PC-9 (cell line): ENCODE measurements around the gene CDH11. TPM values are rescaled to one million over a fixed set of nuclear protein-coding genes. Genes with fewer than 3 reads are reported as not detected.

Experiments used
- BruUV-seq: library from RNA; stranded (reverse); fragments of 400-500 nt; replicated peaks from 2 replicates; lab custom pipeline; 2021; lab: Mats Ljungman, UMichigan
- CTCF ChIA-PET: fragments of 300-600 bp; sonication (Branson Sonifier 250); formaldehyde crosslinking; loops from one replicate; lab custom pipeline; 2022; ENCODE audit warnings: antibody characterized with exemption; lab: Charles Lee
- POLR2A ChIA-PET: fragments of 300-600 bp; sonication (Branson Sonifier 250); formaldehyde crosslinking; loops from one replicate; lab custom pipeline; 2022; ENCODE audit warnings: antibody characterized with exemption; ENCODE audit not compliant: unreplicated experiment; lab: Charles Lee
- DNase-seq, 2 experiments: peaks; one replicate each; pipeline versions ENCODE4 v3.0.0 to v3.0.0-alpha.2; 2015 to 2022; ENCODE audit warnings: mixed read lengths in 1 of 2
- H2AFZ ChIP-seq: fragments of 200-600 bp; sonication (generic); 2 replicates; pipeline ENCODE4 v1.8.1; 2017; ENCODE audit warnings: antibody characterized with exemption
- H3F3A ChIP-seq: fragments of 200-600 bp; sonication (generic); 2 replicates; pipeline ENCODE4 v1.8.1; 2017; ENCODE audit warnings: antibody characterized with exemption, mild to moderate bottlenecking, low read depth; ENCODE audit not compliant: insufficient read depth
- H3K27ac ChIP-seq: fragments of 200-600 bp; sonication (generic); 2 replicates; pipeline ENCODE4 v1.6.1; 2016; ENCODE audit warnings: mixed run types
- H3K27me3 ChIP-seq: fragments of 200-600 bp; sonication (generic); 2 replicates; pipeline ENCODE4 v1.6.1; 2016; ENCODE audit warnings: low read depth, mixed run types; ENCODE audit not compliant: insufficient read depth
- H3K36me3 ChIP-seq: fragments of 200-600 bp; sonication (generic); 2 replicates; pipeline ENCODE4 v1.6.1; 2016; ENCODE audit warnings: low read depth, mixed run types
- H3K4me1 ChIP-seq: fragments of 200-600 bp; sonication (generic); replicated peaks from 2 replicates; pipeline ENCODE4 v1.6.1; 2016; ENCODE audit warnings: mixed run types; ENCODE audit not compliant: insufficient read depth
- H3K4me2 ChIP-seq: fragments of 200-600 bp; sonication (generic); 2 replicates; pipeline ENCODE4 v1.6.1; 2017; ENCODE audit warnings: mixed run types
- H3K4me3 ChIP-seq: fragments of 200-600 bp; sonication (generic); 2 replicates; pipeline ENCODE4 v1.6.1; 2016; ENCODE audit warnings: mixed run types
- H3K79me2 ChIP-seq: fragments of 200-600 bp; sonication (generic); 2 replicates; pipeline ENCODE4 v1.6.1; 2017; ENCODE audit warnings: low read depth, mixed run types
- H3K9me2 ChIP-seq: fragments of 200-600 bp; sonication (generic); 2 replicates; pipeline ENCODE4 v1.8.1; 2017; ENCODE audit warnings: mild to moderate bottlenecking; ENCODE audit not compliant: insufficient read depth
- H3K9me3 ChIP-seq: fragments of 200-600 bp; sonication (generic); 2 replicates; pipeline ENCODE4 v1.8.1; 2016; ENCODE audit warnings: low read depth; ENCODE audit not compliant: insufficient read depth
- H4K20me1 ChIP-seq: fragments of 200-600 bp; sonication (generic); 2 replicates; pipeline ENCODE4 v1.8.1; 2017; ENCODE audit not compliant: insufficient read depth
- EZH2 ChIP-seq: fragments of 200-600 bp; sonication (generic); IDR thresholded peaks from 2 replicates; pipeline ENCODE4 v1.8.0; 2017; ENCODE audit warnings: antibody characterized with exemption, low read depth
- intact Hi-C: fragments of 100-400 bp; cut with micrococcal nuclease; formaldehyde crosslinking; loops from one replicate; pipeline ENCODE4 v1.10.0; 2022; ENCODE audit not compliant: unreplicated experiment
- total RNA-seq: library from RNA; stranded (reverse); gene quantifications from 2 replicates; pipeline ENCODE4 v1.2.3, GENCODE V29; 2021
- TF ChIP-seq, protein P1 (sequence below): fragments of 200-600 bp; sonication (generic); conservative IDR thresholded peaks from 2 replicates; pipeline ENCODE4 v1.6.1; 2017; ENCODE audit warnings: mixed run types, antibody characterized with exemption, mild to moderate bottlenecking, moderate library complexity

CDH11 gene
- total RNA-seq, 1 experiment from 2014 or later: not detected

DNA sequence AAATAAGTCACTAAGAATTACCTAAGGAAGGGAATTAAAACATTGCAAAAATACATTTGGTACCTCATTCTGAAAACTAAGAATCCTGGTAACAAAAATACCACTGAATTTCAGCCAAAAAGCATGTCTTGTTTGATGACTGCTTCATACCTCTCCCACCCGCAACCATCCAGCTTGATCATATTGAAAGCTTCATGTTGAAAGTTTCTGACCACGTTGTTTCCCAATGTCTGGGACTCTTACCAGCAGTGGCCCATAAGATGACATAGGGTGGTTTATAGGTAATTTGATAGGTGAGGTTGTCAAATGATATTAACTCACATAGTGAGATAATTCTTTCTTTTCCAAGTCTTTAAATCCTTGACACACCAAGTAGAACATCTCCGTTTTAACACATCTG lies 139.3 kb downstream of the CDH11 start:
- BruUV-seq: no TSS peak
- Histone ChIP-seq H3K9me2 (no peaks in the 10 kb centered on the region), H3K4me3 (no peak overlapping the region), H3K27me3 (peaks cover 6% of the 10 kb centered on the region; the same call in 1 of the 2 replicates), H3K36me3 (no peaks in the 10 kb centered on the region), H2AFZ (no peak overlapping the region), H3K27ac (no peak overlapping the region), H3F3A (no peaks in the 10 kb centered on the region), H3K4me2 (no peak overlapping the region), H4K20me1 (no peaks in the 10 kb centered on the region; the same call in 1 of the 2 replicates), H3K4me1 (no peaks in the 10 kb centered on the region), H3K79me2 (no peaks in the 10 kb centered on the region), H3K9me3 (no peaks in the 10 kb centered on the region)
- TF ChIP-seq, protein P1, sequence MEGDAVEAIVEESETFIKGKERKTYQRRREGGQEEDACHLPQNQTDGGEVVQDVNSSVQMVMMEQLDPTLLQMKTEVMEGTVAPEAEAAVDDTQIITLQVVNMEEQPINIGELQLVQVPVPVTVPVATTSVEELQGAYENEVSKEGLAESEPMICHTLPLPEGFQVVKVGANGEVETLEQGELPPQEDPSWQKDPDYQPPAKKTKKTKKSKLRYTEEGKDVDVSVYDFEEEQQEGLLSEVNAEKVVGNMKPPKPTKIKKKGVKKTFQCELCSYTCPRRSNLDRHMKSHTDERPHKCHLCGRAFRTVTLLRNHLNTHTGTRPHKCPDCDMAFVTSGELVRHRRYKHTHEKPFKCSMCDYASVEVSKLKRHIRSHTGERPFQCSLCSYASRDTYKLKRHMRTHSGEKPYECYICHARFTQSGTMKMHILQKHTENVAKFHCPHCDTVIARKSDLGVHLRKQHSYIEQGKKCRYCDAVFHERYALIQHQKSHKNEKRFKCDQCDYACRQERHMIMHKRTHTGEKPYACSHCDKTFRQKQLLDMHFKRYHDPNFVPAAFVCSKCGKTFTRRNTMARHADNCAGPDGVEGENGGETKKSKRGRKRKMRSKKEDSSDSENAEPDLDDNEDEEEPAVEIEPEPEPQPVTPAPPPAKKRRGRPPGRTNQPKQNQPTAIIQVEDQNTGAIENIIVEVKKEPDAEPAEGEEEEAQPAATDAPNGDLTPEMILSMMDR: no peak
- no peak for TF ChIP-seq EZH2
- no peak for DNase-seq
- intact Hi-C loops: no loop called here
- ChIA-PET CTCF (no interaction called here), POLR2A (no interaction called here)

DNA sequence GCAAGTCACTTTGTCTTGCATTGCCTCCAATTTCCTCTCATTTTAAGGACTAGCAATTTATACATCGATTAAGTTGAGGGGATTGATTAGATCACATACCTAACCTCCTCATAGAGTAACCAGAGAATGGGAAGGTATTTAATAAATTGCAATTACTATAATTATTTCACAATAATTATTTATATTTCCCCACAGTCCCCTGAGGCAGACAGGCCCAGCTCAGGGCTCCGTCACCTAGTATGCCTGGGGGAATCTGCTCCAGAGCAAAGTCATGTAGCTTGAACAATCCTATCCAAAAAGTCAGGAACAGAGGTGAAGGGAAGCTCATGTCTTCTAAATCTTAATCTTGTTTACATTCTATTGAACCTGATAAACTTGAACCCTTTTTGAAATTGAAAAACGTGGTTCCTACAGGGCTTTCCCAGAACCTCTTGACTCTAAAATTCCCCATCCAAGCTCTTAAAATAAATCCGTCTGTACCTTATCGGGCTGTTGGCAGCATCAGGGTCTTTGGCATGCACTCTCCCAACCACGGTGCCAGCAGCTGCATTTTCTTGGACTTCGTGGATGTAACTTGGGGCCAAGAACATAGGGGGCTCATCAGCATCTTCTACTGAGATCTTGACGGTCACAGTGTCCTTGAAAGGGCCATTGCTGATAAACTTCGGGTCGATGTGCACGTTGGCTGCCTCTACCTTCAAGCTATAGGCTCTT lies 140.1 kb downstream of the CDH11 start:
- H3K4me1 ChIP-seq: no peaks in the 10 kb centered on the region
- no peaks in the 10 kb centered on the region; the same call in 1 of the 2 replicates for H4K20me1 ChIP-seq
- intact Hi-C loops: no loop called here
- no peaks in the 10 kb centered on the region for H3K79me2 ChIP-seq
- no peaks in the 10 kb centered on the region for H3K9me2 ChIP-seq
- H3K27me3 ChIP-seq: no peaks in the 10 kb centered on the region
- DNase-seq: no peak
- no peaks in the 10 kb centered on the region for H3K9me3 ChIP-seq
- TF ChIP-seq, protein P1: no peak
- no peak for TF ChIP-seq EZH2
- no peaks in the 10 kb centered on the region for H3F3A ChIP-seq
- no TSS peak for BruUV-seq
- H3K27ac ChIP-seq: no peak overlapping the region
- ChIA-PET POLR2A (no interaction called here), CTCF (no interaction called here)
- 0 out of 2 replicates have a peak overlapping the region, but pooled peaks have one; percentile 67 for H2AFZ ChIP-seq
- H3K4me2 ChIP-seq: no peak overlapping the region
- H3K36me3 ChIP-seq: no peaks in the 10 kb centered on the region
- no peak overlapping the region for H3K4me3 ChIP-seq

DNA sequence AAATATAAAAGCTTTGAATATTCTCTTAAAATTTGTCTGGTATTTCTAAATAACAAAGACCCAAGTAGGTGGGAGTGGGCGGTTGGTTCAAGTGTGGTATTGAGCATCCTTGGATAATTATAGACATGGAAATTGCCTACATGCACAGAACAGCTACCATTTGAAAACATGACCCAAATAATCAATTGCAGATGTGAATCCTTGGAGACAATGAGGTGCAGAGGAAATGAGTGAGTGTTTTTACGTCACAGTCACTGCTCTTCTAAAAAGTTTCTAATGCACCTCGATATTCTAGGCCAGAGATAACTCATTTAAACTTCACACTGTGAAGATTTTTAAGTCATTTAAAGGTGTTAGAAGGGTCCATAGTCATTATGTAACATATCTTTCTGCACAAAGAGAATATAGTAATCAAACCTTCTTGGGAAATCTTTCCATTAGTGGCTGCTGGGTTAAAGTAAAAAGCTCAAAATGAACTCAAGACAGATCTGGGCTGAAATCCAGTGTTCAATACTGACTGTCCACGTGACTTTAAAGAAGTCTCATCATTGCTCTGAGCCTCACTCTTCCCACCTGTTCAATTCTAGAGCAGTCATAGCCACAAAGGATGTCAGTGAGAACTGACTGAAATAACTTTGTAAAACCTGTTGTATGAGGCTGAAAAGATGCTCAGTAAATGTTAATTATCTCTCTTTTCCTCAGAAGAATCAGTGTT lies 144.5 kb downstream of the CDH11 start:
- ChIA-PET CTCF (no interaction called here), POLR2A (no interaction called here)
- Histone ChIP-seq H3K27ac (no peak overlapping the region), H2AFZ (no peak overlapping the region), H3K36me3 (no peaks in the 10 kb centered on the region), H3K9me2 (no peaks in the 10 kb centered on the region), H3F3A (no peaks in the 10 kb centered on the region), H3K4me2 (no peak overlapping the region), H3K79me2 (no peaks in the 10 kb centered on the region), H3K4me1 (no peaks in the 10 kb centered on the region), H4K20me1 (no peaks in the 10 kb centered on the region), H3K4me3 (no peak overlapping the region), H3K9me3 (no peaks in the 10 kb centered on the region), H3K27me3 (no peaks in the 10 kb centered on the region; the same call in 1 of the 2 replicates)
- no peak for DNase-seq
- TF ChIP-seq, protein P1: no peak
- no TSS peak for BruUV-seq
- intact Hi-C loops: no loop called here
